GM18517 (cell line): Measurements from ENCODE around the gene ONECUT1.
A peak's percentile ranks its signal among the peaks of the same experiment; 100 is the strongest.

Source experiments
- ATAC-seq: cut with Tn5 transposase; IDR thresholded peaks from one replicate; pipeline ENCODE4 v1.9.1; 2021; ENCODE audit warnings: mild to moderate bottlenecking, moderate library complexity; ENCODE audit not compliant: unreplicated experiment

The ONECUT1 gene

DNA sequence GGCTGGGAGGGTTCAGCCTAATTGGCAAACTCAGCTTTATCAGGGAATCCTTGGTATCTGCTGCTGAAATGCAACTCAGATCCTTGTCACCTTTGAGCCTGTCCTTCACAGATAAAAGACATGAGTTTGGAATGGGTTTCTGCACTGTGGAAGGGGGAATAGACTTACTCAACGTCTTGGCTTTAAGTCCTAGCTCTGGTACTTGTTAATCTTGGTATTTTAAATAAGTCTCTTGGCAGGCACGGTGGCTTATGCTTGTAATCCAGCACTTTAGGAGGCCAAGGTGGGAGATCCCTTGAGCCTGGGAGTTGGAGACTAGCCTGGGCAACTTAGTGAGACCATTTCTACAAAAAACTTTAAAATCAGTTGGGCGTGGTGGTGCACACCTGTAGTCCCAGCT lies 55.8 kb downstream of the ONECUT1 start:
- ATAC-seq, result no peak

DNA sequence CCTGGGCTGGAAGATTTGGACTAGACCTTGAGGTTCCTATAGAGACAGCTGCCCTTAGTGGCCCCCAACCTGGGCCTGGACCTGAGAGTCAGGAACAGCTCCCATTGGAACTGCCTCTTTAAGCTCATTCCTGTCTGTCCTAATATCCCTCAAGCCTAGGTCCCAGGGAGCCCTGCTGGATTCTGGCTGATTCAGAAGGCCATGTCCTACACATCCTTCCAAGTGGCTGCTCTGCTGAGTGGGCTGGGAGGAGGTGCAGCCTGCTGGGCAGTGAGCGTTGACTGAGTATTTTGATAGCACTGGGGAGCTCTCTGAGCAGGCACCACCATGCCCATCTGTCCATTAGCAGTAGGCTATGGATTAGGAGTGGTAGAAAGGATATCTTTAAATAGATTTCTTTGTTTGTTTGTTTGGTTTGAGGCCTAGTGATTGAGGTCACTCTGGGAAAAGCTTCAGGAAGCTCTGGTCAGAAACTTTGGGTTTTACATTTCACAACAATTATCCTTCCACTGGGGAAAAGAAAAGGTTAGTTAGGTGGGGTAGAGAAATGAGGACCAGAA lies 56.4 kb downstream of the ONECUT1 start:
- ATAC-seq, result no peak

GRCh38 chr15:52733088-52733487 lies 57.0 kb downstream of the ONECUT1 start:
- ATAC-seq, result no peak

- ATAC-seq, result no peak
Measured at GRCh38 chr15:52732551-52732950, 57.6 kb downstream of the ONECUT1 start.

DNA sequence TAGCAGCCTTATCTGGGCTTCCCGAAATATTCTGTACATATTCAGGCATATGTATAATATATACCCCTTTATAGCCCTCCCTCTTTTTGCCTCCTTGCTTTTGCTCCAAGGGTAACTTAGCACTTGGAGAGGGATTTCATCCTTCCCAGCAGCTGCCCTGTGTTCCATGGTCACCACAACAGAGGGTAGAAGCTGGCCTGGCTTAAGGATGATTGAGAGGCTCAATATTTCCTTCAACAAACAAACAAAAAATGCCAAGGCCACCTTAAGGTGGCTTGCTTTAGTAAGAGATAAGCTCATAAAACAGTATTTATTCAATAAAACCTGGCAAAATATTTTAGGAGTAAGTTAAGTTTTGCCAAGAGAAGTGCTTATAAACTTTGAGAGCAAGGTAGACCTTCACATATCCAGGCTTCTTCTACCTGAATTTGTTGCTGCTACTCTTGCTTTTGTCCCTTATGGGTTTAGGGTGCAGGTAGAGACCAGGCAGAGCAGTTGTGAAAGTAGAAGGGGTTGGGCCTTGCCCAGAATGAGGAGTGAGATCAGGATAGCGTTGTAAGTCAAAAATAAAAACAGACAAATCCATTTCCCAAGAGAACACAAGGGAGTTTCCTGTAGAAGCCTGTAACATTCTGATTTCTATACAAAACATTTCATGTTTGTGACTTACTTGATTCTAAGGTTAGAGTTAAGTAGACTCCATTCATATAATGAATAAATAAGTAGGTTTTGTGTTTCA lies 58.2 kb downstream of the ONECUT1 start:
- ATAC-seq, result no peak

GRCh38 chr15:52731004-52731403 lies 59.1 kb downstream of the ONECUT1 start:
- no peak for ATAC-seq

GRCh38 chr15:52730594-52730993 lies 59.5 kb downstream of the ONECUT1 start:
- ATAC-seq, result no peak

DNA sequence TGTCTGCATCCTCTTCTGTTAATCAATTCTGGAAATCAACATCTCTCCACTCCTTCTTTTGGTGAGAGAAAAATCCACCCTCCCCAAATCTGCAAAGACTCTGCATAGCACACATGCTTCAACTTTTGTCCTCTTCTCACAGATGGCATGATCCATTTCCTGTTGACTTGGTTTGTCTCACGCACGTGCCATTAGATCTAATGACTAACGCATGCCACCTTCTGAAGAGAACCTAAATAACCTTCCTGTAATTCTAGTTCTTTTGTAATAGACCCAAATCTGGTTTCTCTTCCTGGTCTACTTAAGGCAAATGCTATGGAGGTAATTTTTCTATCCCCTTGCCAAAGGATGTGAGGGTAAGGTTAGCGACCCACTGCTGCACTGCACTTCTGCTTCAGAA lies 60.0 kb downstream of the ONECUT1 start:
- ATAC-seq, result peak; percentile 79

DNA sequence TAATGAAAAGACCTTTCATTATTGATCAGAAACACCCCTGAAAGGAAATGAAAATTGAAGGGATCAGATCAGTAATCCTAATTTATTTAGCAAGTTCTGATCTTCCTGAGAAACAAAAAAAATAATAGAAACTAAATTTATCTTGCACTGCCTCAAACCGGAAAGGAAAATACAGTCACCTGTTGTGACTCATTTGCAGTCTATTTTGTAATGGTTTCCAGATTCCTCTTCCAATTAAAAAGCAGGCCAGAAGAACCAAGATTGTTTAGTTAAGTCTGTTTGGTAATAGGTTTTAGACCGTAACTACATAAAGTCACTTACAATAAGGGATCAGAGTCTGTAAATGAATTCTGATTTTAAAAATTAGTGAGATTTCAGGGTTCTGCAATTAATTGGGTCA lies 61.2 kb downstream of the ONECUT1 start:
- ATAC-seq, result no peak

DNA sequence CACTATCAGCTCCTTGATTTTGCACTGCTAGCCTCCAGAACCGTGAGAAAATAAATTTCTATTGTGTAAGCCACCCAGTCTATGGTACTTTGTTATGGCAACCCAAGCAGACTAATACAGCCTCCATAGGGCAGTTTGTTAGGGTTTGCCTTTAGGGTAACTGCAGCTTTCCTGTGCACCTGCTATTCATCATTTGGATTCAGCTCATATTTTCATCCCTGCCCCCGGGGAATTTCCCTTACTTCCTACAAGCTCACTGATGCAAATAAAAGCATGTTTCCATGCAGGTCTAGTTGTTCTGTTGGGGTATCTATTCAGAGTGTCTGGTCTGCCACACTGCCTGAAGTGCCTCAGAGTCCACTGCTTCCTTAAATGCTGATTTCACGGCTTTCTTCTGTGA lies 62.3 kb downstream of the ONECUT1 start:
- ATAC-seq, result no peak

DNA sequence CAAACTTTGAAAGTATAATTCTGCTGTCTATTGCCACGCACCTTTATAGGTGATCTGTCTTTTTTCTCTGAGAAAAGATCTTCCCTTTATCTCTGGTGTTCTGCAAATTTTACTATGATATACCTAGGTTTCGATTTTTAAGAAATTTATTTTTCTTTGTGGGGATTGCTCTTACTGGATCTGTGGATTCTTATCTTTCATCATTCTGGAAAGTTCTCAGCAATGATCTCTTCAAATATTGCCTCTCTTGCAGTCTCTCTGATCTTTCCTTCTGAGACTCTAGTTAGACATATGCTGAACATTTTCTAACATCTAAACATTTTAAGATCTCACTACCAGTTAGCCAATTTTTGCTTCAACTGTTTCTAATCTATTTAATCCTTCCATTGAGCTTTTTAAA lies 63.9 kb downstream of the ONECUT1 start:
- no peak for ATAC-seq

GRCh38 chr15:52718551-52718950 lies 71.6 kb downstream of the ONECUT1 start:
- no peak for ATAC-seq

- no peak for ATAC-seq
Measured at GRCh38 chr15:52717924-52718323, 72.2 kb downstream of the ONECUT1 start.

DNA sequence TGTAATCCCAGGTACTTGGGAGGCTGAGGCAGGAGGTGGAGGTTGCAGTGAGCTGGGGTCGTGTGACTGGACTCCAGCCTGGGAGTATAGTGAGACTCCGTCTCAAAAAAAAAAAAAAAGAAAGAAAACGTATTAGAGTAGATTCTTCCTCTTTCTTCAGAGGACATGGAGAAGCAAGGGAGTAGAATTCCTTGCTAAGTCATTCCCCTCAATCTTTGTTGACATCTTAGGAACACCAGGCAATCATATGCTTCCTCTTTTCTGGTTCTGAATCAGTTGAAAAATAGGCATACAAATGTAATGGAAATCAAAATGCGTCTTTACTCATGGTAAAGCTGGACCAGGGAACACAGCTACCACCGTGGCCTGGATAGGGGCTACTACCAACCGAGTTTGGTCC lies 72.7 kb downstream of the ONECUT1 start:
- ATAC-seq, result no peak

DNA sequence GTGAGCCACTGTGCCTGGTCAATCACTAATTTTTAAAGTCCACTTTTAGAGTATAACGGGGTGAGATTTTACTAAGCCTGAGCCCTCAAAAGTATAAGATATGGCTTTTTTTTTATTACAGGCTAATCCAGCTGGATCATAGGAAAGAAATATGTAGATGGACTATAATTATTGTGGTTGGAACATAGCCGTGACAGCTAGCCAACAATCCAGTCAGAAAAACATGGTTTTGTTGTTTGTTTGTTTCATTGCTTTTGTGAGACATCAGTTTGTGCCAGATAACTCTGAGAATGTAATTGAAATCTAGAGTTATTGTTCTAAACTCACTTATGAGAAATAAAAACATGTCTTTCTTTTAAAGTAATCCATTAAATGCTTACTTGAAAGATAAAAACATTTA lies 73.6 kb downstream of the ONECUT1 start:
- ATAC-seq, result no peak

- no peak for ATAC-seq
Measured at GRCh38 chr15:52715411-52715810, 74.7 kb downstream of the ONECUT1 start.

DNA sequence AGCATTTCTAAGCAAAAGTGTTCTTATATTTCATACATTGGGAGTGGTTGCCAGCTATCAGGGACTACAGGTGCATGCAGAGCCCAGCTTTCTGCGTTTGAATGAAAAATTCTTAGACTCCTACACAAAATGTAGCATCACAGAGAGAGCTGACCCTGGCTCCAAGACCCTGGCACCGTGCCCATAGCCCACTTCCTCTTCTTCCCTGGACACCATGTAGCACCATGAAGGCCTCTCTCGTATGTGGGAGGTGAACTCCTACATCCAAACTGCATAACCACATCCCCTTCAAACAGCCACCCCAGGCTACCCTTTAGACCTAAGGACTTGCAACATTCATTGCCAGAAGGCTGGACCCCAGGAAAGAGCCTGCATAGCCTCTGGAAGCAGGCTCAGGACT lies 75.2 kb downstream of the ONECUT1 start:
- no peak for ATAC-seq

- ATAC-seq, result no peak
Measured at GRCh38 chr15:52710708-52711389, 79.3 kb downstream of the ONECUT1 start.

- peak; percentile 32 for ATAC-seq
Measured at GRCh38 chr15:52710050-52710707, 80.0 kb downstream of the ONECUT1 start.

DNA sequence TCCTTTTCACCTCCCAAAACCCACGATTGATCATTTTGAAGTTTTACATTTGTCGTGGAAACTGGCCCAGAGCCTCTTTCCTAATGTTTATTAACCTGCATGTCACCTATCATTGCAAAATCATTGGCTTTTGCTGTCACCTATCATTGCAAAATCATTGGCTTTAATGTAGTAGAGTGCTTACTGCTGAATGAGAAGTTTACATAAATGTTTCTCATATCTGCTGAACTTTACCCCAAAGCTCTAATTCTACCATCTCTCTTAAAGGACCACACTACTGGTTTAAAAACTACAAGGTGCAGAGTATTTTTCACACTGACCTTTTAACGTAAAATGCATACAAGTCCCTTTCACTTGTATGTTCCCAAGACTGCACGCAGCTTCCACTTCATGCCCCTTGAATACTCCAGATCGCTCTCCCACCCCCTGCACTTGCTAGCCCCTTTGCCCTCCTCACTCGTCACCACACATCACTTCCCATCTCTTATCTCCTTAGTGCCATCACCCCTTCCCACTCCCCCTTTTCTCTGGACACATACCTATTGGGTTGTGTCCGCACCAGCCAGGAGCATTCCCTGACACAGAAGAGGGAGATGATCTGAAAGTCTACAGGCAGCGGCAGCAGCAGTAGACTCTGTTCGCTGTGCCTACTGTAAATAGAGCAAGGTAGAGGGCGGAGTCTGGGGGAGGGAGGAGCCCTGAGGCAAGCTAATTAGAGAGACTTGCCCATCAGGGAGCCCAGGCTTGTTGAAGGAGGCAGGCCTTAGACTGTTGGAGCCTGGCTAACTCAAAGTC lies 80.8 kb downstream of the ONECUT1 start:
- ATAC-seq, result peak; percentile 89
